DMS 273 (cell line): ENCODE measurements around the gene ELK3.

Source experiments
- DNase-seq: peaks from one replicate; lab custom pipeline; 2025; ENCODE audit not compliant: unreplicated experiment; lab: John Stamatoyannopoulos, UW

ELK3 gene

DNA sequence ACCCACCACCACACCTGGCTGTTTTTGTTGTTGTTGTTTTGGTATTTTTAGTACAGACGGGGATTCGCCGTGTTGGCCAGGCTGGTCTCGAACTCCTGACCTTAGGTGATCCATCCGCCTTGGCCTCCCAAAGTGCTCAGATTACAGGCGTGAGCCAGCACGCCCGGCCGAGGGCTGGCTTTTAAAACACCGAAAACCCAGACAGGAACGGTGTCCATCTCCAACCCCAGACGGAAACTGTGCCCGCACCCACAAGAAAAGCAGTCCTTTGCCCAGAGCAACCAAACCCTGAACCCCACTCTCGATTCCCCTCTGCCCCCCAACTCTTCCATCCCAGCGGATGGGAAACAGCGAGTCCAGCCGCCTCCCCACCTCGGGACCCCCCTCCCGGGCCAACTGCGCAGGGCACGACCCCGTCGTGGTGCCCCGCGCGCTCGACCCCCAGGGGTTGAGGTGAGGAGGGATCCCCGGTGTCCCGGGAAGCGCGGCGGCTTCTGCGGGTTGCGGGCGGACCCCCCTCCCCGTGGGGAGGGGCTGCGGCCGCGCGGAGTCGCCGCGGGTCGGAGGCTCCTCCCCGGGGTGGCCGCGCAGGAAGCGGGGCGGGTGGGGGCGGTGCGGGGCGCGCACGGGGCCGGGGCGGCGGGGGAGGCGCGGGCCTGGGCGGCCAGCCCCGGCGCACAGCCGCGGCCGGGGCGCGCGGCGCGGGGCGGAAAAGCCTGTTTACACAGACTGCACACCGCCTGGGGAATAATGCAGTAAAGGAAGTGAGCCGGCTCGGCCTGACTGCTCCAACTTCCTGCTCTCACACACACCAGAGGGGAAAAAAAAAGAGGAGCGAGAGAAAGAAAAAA, at the start of gene ELK3:
TSS of gene ELK3 (plus strand) at position 651 of the 851 bp plus-strand sequence.
- DNase-seq: peak; percentile 74

DNA sequence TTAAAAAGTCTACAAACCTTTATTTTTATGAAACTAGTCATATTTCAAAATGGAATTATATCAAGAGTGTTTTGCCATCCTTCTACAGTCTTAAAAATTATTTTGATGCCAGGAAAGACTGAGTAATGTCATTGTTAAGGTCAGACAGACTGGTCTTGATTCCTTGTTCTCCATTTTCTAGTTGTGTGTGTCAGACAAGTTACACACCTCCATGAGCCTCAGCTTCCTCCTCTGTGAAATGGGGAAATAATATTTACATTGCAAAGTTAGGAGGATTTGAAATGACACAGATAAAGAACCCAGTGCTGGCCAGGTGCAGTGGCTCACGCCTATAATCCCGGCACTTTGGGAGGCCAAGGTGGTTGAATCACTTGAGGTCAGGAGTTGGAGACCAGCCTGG, 47.4 kb upstream of the ELK3 start:
- DNase-seq: no peak

DNA sequence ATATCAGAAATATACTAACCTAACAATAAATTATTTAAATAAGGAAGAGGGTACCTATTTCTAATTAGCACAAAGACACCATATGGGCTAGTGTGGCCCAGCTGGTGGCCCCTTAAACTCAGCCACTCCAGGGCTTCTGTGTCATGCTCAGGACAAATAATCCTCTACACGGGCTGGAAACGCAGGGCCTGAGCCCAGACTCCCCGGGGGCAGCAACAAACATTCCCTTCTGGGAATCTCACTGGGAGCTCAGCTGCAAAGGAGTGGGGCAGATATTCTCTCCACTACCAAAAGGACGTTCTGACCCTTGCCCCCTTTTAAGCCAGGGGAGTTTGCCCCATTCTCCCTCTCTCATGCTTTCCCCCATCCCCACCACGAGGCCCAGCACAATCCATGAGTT, 43.7 kb upstream of the ELK3 start:
- DNase-seq: no peak

DNA sequence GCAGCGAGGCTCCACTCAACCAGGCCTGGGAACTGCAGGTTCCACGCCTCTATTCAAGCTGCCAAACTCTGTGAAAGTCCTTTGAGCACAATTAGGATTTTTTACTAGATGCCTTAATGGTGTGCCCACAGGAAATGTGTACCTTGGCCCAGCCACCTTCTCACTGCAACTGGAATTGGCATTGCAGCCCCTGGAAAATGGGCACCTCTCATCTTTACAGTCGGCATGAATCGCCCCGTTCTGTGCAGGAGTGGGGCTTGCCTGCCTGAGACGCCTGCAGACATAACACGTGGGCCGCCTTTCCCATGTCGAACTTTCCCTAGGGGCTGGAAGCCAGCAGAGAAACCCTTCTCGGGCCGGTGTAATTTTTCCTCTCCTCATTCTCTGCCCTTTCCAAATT, 42.0 kb upstream of the ELK3 start:
- no peak for DNase-seq

DNA sequence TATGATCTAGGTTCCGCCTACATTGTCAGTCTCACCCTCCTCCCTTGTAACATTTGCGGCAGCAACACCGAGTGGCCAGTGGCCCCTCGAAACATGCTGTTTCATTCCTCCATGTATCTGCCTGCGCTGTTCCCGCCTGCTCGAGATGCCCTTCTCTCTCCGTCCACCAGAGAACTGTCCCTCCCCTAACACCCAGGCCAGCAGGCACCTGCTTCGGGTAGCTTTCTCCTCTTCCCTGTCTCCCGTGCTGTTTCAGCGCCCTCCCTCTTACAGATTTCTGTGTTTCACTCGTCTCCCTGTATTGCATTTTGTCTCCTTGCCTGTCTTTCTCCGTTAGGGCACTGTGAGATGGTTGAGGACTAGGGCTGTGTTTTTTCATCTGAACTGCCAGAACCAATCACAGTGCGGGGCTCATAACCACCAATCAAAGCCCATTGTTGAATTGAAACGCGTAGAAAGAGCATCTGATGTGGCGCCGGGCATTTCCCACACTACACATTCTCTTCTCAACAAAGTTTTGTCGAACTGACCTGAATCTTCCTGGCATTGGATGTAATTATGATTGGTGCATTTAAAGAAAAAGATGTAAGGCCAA, 40.9 kb upstream of the ELK3 start:
- DNase-seq: no peak

DNA sequence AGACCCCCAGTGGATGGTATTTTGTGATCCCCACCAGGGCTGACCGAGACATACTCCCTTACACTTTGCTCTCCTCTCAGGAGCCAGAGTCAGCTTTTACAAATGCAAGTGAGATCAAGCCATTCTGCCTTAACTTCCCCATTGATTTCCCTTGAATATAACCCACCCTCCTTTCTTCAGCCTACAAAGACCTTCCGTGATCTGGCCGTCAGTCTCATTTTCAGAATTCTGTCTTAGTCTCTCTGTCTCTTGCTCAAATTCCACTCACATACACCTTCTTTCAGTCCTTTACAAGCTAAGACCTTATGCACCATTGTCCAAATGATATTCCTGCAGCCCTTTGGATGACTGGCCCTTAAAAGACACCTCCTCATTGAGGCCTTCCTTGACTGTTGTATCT, 39.0 kb upstream of the ELK3 start:
- no peak for DNase-seq

DNA sequence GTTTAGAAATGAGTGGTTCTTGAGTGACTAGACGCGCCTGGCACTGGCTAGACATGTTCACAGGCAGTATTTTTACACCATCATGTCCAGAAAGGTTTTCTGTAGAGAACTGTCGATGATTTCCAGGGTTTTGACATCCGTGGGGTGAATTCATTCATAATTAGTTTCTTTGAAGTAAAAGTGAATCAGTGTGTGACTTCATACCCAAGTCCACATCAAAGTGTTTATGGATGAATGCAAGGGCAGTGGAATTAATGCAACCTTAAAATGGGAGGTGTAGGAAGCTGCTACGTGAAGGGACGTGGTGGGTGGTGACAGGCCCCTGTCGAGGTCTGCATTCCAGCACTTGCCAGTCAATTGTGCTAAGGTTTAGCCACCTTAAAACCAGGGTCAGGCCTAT, 38.4 kb upstream of the ELK3 start:
- DNase-seq: no peak

DNA sequence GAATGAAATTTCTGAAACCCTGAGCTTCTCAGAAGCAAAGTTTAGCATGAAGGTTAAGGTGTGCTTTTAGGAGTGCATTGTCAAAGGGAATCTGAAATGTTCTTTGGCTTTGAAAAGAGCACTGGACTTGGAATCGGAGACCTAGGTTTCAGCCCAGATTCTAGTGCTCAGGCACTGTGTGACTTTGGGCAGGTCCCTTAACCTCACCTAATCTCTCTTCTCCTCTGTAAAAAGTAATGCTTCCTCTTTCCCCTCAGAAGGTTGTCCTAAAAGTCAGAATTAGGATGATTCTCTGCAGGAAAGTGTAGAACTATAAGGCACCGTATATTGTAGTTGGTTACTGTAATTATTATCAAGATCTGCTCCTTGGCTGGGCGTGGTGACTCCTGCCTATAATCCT, 38.0 kb upstream of the ELK3 start:
- DNase-seq: no peak

DNA sequence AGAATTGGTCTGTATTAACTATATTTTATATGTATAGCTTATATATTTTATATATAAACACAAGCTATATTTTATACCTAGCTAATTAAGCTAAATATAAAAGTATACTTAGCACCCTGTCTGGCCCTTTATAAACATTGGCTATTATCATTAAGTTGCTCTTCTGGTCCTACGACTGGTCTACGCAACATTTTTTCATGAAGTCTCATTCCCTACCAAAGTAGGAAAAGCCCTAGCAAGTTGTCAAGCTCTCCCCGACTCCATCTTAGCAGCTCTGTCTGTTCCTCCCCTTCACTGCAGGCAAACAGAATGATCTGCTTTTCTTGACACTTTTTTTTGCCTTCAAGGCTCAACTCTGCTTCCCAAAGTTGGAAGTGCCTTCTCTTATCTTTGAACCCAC, 36.7 kb upstream of the ELK3 start:
- DNase-seq: no peak

DNA sequence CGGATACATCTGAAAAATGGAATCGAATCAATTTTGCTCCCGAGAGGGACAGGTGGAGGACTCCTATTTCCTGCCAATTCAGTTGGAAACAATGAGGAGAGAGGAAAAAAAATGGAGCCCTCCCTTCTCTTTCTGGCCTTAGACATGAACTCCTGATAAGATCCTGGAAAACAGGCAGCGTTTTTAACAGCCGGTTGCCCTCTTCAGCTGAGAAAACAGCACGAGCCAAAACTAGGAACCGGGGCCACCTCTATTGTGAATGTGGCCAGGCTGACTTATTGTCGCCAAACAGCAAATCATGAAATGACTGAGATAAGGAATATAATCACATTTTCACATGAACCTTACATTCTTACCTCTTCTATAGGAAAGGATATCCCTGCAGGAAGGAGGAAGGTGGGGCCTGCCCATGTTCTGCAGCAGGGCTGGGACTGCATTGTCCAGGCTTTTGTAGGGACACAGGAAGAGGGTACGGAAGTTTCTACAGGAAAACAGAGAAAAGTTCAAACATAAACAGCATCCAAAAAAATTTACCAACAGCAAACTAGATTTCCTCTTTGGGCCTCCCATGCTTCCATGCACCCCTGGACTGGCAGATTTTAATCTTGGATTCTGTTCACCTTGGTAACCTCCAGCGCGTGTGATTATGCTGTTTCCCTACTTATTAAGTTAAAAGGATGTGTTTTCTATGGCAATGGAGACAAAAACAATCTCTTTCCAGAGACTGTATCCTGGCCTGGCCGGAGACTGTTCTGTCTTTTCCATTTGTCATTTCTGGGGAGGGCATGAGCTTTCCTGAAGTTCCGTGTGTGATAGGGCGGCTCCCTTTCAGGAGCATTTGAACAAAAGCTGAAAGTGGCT, 29.0 kb upstream of the ELK3 start:
- DNase-seq: no peak

DNA sequence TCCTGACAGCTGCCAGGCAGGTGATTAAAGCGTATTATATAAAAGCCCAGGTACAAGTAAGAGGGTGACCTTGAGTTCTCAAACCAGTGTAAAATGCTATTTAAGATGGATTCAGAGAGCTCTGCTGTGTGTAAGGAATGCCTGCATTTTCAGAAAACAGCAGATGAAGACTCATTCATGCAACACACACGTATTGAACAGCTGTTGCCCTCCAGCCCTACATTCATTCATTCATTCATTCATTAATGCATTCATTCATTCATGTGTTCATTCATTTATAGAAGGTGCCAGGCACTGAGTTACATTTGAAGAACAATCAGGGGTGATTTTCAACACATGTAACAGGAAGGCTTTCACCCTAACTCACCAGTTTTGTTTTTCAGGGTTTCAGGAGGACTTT, 27.4 kb upstream of the ELK3 start:
- no peak for DNase-seq

DNA sequence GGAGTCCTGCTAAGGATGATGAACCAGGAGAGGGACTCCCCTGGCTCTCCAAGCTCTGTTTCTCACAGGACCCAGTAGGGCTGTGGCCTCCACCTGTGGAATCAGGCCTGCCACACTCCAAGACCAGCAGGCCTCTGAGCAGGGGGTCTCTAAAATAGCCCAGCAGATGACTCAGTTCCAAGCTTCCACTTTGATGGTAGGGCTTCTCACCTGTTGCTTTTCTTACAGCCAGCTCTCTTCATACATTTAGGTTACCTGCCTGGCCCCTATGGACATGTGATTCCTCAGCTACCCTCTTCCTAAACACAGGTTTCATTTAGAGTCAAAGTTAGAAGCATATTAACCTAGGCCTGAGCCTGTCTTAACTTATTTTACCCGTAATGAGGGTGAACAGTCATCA, 26.7 kb upstream of the ELK3 start:
- DNase-seq: no peak

DNA sequence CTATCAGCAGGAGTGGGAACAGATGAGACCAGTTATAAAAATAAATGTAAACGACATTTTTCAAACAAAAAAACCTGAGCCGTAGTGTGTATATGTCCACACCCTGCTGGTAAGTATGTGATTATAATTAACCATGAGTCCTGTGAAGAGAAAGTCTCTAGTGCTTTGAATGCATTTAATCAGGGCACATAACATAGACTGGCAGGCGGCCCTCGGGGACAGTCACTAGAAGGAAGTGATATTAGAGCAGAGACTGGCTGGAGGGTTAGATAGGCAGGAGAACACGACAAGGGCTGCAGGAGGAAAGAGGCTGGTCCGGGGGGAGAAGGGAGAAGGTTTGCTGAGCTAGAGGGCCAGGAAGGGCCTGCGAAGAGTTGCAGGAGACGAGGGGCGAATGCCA, 23.8 kb upstream of the ELK3 start:
- DNase-seq: no peak

DNA sequence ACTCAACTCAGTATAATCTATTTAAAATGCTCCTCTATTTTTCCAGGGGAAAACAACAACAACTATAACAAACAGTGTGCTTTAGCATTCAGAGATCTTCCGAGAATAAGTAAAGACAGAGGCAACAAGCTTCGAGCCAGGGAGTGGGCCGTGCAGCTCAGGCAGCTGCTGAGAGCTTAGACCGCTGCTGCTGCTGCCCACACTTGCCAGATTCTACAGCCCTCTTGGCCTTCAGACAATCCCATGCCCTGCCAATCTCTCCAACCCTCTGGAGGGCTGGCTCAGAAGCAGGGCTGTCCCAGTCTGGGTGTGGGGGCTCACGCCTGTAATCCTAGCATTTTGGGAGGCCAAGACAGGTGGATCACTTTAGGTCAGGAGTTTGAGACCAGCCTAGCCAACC, 23.4 kb upstream of the ELK3 start:
- no peak for DNase-seq

DNA sequence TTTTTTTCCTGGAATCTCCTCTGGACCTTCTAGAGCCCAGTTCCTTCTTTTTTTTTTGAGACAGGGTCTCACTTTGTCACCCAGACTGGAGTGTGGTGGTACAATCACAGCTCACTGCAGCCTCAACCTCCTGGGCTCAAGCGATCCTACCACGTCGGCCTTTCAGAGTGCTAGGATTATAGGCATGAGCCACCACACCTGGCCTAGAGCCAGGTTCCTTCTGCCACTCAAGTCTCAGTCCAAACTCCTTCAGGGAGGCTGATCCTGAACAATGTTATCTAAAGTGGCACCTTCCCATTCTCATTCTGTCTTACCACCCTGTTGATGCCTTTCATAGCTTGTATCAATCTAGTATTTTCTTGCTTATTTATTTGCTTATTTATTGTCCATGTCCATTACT, 22.3 kb upstream of the ELK3 start:
- no peak for DNase-seq

DNA sequence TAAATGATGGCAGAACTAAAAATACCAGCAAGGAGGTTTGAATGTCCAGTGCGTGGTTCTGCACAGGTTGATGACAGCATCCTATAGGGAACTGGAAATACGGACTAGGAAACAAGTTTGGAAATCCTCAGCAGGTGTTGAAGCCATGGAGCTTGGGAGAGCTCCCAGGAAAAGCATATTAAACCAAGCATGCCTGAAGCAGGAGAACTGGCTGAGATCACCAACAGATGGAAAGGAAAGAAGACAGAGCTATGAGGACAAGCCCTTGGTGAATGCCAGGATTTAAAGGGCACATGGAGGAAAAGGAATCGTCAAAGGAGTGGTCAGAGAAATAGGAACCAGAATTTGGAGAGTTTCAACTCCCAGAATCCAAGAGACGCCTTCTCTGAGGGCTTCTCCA, 21.2 kb upstream of the ELK3 start:
- DNase-seq: no peak

DNA sequence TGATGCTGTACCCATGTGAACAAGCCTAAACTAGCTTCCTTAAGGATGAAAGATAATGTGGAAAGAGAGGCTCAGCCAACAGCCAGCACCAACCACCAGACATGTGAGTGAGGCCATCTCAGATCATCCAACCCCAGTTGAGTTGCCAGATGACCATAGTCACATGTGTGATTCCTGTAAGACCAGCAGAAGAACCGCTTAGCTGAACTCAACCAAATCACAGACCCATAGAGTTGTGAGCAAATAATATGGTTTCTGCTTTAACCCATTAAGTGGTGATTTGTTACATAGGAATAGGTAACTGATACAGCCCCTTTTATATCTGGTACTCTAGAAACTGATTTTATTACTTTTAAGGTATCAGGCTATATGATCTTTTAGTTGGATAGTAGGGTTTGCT, 17.6 kb upstream of the ELK3 start:
- DNase-seq: no peak

DNA sequence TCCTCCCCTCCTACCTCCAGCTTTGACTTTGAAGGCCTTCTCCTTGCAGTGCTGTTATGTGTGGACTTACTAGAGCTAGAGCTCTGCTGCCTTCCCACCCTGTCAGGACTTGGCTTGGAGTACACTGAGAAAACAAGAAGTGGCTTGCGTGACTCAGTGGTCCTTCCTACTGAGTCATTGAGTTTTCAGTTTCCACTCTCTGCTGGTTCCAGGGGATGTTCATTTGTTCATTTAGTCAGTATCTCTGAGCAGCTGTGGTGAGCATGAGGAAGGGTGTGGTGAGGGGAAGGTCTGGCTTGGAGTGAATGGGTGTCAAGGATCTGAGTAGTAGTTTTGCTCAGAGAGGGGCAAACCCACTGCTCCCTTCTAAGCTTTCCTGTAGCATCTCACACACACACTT, 17.2 kb upstream of the ELK3 start:
- DNase-seq: no peak

DNA sequence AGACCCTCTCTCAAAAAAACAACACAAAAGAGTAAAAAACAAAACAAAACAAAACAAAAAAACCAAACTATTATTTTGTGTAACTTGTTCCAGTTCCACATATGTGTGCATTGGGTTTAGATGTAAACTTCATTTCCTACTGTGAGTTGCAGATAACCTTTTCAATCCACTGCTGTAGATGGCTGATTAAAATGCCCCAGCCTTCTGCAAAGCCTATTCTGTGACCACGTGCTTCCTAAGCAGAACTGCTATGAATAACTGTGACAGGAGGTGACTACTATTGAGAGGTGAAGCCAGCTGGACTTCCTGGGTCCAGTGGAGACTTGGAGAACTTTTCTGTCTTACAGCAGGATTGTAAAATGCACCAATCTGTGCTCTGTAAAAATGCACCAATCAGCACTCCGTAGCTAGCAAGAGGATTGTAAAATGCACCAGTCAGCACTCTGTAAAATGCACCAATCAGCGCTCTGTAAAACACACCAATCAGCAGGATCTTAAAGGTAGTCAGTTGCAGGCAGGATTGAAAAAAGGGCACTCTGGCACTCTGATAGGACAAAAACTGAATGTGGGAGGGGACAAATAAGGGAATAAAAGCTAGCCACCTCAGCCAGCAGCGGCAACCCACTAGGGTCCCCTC, 10.3 kb upstream of the ELK3 start:
- no peak for DNase-seq

DNA sequence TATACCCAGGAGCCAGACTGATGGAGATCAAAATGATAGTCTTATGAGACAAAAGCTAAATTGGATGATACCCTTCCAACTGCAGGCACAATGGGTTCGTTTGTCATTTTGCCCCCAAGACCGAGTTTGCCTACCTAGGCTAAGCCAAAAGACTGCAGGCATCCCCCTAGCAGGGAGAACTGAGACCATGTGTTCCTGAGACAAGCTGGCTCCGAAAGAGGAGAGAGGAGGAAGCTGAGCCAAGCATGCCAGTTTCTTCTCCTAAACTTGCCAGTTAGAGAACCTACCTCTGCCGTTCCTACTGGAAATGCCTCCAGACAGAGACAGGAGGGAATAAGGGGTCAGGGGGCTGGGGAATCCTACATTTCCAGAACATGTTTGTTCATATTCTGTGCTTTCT, 8.3 kb upstream of the ELK3 start:
- DNase-seq: no peak

DNA sequence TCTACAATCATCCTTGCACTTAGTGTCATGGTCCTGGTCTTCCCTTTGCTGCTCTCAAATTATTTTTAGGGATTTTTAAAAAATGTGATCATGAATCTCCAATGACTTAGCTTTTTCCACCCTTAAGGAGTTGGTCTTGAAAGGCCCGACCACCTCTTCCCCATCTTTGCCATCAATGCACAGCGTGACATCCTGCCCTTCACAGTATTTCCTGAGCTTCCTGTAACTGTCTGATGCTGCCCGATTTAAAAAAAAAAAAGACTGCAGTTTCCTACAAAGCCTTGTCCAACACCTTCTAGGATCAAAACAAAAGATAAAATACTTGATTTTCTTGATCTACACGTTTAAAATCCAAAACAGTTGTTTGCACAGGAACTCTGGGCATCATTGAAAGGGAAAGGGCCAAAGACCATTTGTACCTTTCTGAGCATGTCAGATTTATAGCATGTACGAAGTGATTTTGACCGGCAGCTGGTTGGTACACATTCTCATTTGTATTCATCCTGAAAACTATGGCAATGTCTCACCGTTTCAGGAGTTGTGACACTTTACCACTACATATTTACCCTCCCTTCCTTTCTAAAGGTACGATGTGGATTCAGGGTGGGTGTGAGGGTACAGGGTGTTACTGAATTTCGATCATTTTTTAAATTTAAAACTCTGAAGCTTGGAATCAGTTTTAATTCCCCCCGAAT, 7.4 kb upstream of the ELK3 start:
- DNase-seq: no peak
